DOHH2 (cell line): ENCODE results near the gene GAREM1.

ENCODE experiments used
- EZH2phosphoT487 ChIP-seq: fragments of 200-600 bp; sonication (generic); IDR thresholded peaks from 2 replicates; pipeline ENCODE4 v1.6.1; 2017; ENCODE audit warnings: borderline replicate concordance, mild to moderate bottlenecking, antibody characterized with exemption, low read length, moderate library complexity, mixed read lengths
- TF ChIP-seq, protein P1 (sequence below): fragments of 200-600 bp; sonication (generic); IDR thresholded peaks from one replicate; pipeline ENCODE4 v1.5.1; 2014; ENCODE audit warnings: antibody characterized with exemption, mild to moderate bottlenecking, low read depth, low read length; ENCODE audit not compliant: poor library complexity, severe bottlenecking

- TF ChIP-seq, protein P1, sequence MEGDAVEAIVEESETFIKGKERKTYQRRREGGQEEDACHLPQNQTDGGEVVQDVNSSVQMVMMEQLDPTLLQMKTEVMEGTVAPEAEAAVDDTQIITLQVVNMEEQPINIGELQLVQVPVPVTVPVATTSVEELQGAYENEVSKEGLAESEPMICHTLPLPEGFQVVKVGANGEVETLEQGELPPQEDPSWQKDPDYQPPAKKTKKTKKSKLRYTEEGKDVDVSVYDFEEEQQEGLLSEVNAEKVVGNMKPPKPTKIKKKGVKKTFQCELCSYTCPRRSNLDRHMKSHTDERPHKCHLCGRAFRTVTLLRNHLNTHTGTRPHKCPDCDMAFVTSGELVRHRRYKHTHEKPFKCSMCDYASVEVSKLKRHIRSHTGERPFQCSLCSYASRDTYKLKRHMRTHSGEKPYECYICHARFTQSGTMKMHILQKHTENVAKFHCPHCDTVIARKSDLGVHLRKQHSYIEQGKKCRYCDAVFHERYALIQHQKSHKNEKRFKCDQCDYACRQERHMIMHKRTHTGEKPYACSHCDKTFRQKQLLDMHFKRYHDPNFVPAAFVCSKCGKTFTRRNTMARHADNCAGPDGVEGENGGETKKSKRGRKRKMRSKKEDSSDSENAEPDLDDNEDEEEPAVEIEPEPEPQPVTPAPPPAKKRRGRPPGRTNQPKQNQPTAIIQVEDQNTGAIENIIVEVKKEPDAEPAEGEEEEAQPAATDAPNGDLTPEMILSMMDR, result no peak
- no peak for TF ChIP-seq EZH2phosphoT487
Observed at GRCh38 chr18:32318581-32318980, 152.1 kb downstream of the GAREM1 start.
